ENCODE data around the gene GRIP2.

Gene GRIP2

DNA sequence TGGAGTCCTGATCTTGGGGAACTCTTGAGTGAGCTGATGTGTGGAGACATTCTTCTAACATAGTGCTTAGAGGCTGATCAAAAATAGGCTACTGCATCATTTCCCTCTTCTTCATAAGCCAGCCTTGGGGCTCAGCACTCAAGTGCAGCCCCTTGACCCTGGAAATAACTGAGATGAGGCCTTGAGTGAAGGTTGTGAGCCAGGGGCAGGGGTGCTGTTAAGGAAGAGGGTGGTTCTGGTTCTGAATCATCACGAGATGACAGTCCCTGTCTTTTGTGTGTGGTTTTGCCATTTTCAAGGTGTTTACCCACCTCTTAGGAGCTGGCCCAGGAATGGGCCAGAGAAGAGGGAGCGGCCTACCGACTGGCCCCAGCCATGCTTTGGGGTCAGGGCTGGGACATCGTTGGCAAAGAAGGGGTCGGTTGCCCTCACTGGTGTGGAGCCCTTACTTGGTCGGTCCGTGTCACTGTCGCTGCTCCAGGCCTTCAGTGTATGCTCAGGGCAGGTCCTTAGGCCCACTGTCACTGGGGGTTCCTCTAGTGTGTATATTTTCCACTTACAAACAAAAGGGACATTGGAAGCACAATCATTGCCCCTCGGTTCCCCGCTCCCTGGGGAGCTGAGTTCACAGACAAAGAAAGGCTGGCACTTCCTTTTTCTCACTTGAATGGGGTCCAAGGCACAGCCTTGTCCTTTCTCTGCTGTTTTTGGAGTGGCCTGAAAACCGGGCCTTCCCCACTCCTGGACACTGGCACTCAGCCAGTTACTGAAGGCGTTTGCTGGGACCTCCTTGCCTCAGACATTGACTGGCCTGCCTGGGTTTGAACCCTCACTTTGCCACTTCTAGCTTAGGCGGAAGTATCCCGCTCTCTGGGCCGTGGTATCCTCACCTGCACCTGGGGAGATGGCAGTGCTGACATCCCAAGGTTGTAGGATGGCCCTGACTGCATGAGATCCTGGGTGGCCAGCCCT is 91.1 kb downstream of the GRIP2 start:
- no peak for DNase-seq

DNA sequence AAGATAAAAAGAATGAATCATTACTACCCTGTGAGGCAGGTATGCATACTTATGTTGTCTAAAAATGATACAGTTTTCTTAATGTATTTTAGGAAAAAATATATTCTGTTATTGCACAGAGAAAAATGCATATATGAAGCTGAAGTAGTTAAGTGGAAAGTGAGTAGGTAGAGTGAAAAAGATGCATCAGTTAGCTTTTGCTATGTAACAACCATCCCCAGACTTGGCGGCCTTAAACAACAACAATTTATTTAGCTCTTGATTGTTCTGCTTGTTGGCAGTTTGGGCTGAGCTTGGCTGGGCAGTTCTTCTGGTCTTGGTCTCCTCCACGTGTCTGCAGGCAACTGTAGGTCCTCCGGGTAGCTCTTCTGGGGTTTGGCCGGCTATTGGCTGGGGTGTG is 92.1 kb downstream of the GRIP2 start:
- DNase-seq = no peak

DNA sequence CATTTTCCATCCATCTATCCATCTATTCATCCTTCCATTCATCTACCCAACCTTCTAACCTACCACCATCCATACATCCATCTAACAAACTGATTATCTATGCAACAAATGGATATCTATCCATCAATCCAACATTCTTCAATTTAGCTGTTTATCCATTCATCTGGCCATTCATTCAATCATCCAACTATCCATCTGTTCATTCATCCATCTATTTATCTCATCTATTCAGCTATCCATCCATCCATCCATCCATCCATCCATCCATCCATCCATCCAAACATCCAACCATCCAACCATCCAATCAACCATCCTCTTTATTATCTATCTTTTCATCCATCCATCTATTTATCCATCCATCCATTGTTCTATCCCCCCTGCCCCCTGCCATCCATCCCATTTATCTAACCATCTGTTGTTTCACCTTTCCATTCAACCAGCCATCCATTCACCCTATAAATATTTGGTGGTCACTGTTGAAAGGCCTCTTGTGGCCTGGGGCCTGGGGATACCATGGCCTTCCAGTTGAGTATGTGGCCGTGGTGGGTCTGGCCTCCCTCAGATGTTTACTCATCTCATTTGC is 93.1 kb downstream of the GRIP2 start:
- no peak for DNase-seq

- DNase-seq = no peak
Observed at GRCh38 chr3:14445773-14446172, 94.4 kb downstream of the GRIP2 start.

- DNase-seq = no peak
Observed at GRCh38 chr3:14444380-14444779, 95.8 kb downstream of the GRIP2 start.

GRCh38 chr3:14441920-14442300 is 98.2 kb downstream of the GRIP2 start:
- no peak for DNase-seq

- DNase-seq = no peak
Observed at GRCh38 chr3:14441240-14441919, 98.8 kb downstream of the GRIP2 start.

DNA sequence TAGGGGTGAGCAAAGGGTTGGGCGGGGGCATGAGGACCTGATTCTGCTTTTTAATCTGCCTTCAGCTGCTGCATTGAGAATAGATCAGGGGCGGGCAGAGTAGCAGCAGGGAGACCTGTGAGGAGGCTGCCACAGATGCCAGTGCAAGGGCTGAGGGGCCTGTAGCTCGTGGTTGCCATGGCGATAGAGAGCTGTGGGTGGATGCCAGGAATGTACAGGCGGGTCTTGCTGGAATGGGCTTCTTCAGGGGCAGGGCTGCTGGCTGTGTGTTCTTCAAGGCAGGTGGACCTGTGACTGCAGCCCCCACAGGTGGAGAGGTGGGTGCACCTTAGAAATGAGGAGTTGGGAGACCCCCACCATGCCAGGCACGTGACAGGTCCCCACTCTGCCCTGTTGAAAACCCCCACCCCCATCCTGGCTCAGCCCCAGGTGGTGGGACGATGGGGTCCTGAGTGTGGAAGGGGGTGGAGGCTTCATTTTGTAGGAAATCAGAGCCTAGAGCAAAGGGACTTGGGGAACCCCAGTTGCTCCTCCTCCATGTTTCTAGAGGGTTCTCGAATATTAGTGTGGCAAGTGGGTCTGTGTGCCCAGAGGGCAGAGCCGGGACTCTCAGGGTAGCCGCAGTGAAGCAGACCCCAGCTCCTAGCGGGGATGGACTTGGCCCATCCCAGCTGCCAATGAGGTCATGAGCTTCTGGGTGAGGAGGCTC is 99.5 kb downstream of the GRIP2 start:
- DNase-seq = no peak

- no peak for DNase-seq
Observed at GRCh38 chr3:14440168-14440518, 100.0 kb downstream of the GRIP2 start.

DNA sequence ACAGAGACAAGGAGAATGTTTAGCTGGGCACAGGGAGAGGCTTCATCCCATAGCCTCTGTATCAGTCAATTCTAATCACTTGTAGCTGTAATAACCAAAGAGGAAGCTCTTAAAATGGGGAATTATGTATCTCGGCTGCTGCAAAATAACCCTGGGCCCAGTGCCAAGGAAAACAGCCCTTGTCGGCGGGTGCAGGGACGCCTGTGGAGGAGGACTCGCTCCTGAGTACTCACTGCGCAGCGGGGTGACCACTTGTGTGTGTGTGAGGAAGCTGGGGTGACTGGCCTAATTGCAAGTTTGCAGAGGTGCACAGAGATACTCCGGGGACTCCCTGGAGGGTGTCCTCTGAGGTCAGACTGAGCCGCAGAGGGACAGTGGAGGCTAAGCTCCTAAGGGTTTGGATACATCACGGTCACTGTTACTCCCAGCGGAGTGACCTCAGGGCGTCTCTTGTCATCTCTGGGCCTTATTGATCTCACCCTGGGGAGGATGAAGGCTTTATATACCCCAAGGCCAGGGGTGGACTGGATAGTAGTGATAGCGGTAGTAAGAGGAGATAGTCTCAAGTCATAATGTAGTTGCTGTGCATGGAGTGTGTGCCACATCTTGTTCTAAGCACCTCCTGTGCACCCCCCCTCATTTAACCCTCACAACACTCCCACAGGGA is 100.5 kb downstream of the GRIP2 start:
- peak; percentile 68 for DNase-seq

Measured in GDM1 (cell line).